ENCODE measurements around the gene LRMDA.

LRMDA gene

GRCh38 chr10:76302481-76302880 lies 871.1 kb downstream of the LRMDA start:
- no peak overlapping the region for H3K4me3 ChIP-seq (ENCODE audit: low read length)
- H3K4me1 ChIP-seq (ENCODE audit: control insufficient read depth, insufficient read depth, low read length) = no peaks in the 10 kb centered on the region
- no peaks in the 10 kb centered on the region for H3K27me3 ChIP-seq (ENCODE audit: control insufficient read depth, insufficient read depth, low read length)
- H3K27ac ChIP-seq (ENCODE audit: low read length) = no peak overlapping the region
- H3K9me3 ChIP-seq (ENCODE audit: control insufficient read depth, insufficient read depth, low read length) = no peaks in the 10 kb centered on the region
- no peak for DNase-seq (ENCODE audit: low read depth, low spot score)
- no peaks in the 10 kb centered on the region for H3K36me3 ChIP-seq (ENCODE audit: control insufficient read depth, insufficient read depth, low read length)
- no CpG with 5 or more reads among the region's 1 CpG for WGBS (ENCODE audit: insufficient coverage, insufficient read length)

- Histone ChIP-seq H3K4me1 (ENCODE audit: control insufficient read depth, insufficient read depth, low read length) (no peaks in the 10 kb centered on the region), H3K36me3 (ENCODE audit: control insufficient read depth, insufficient read depth, low read length) (no peaks in the 10 kb centered on the region), H3K27ac (ENCODE audit: low read length) (no peak overlapping the region), H3K9me3 (ENCODE audit: control insufficient read depth, insufficient read depth, low read length) (no peaks in the 10 kb centered on the region), H3K27me3 (ENCODE audit: control insufficient read depth, insufficient read depth, low read length) (no peaks in the 10 kb centered on the region), H3K4me3 (ENCODE audit: low read length) (no peak overlapping the region)
- WGBS (ENCODE audit: insufficient coverage, insufficient read length) = no CpG with 5 or more reads among the region's 8 CpGs
- DNase-seq (ENCODE audit: low read depth, low spot score) = no peak
These were observed 871.7 kb downstream of the LRMDA start for GRCh38 chr10:76302961-76303630.

GRCh38 chr10:76303682-76304316 lies 872.4 kb downstream of the LRMDA start:
- Histone ChIP-seq H3K27me3 (ENCODE audit: control insufficient read depth, insufficient read depth, low read length) (no peaks in the 10 kb centered on the region), H3K9me3 (ENCODE audit: control insufficient read depth, insufficient read depth, low read length) (no peaks in the 10 kb centered on the region), H3K27ac (ENCODE audit: low read length) (no peak overlapping the region), H3K4me1 (ENCODE audit: control insufficient read depth, insufficient read depth, low read length) (no peaks in the 10 kb centered on the region), H3K4me3 (ENCODE audit: low read length) (no peak overlapping the region), H3K36me3 (ENCODE audit: control insufficient read depth, insufficient read depth, low read length) (no peaks in the 10 kb centered on the region)
- no CpG with 5 or more reads among the region's 8 CpGs for WGBS (ENCODE audit: insufficient coverage, insufficient read length)
- peak; percentile 54 for DNase-seq (ENCODE audit: low read depth, low spot score)

- no peak overlapping the region for H3K27ac ChIP-seq (ENCODE audit: low read length)
- no peaks in the 10 kb centered on the region for H3K36me3 ChIP-seq (ENCODE audit: control insufficient read depth, insufficient read depth, low read length)
- no peaks in the 10 kb centered on the region for H3K9me3 ChIP-seq (ENCODE audit: control insufficient read depth, insufficient read depth, low read length)
- no CpG with 5 or more reads among the region's 1 CpG for WGBS (ENCODE audit: insufficient coverage, insufficient read length)
- DNase-seq (ENCODE audit: low read depth, low spot score) = no peak
- H3K4me3 ChIP-seq (ENCODE audit: low read length) = no peak overlapping the region
- no peaks in the 10 kb centered on the region for H3K4me1 ChIP-seq (ENCODE audit: control insufficient read depth, insufficient read depth, low read length)
- no peaks in the 10 kb centered on the region for H3K27me3 ChIP-seq (ENCODE audit: control insufficient read depth, insufficient read depth, low read length)
These were observed 874.6 kb downstream of the LRMDA start for GRCh38 chr10:76305930-76306615.

- H3K4me3 ChIP-seq (ENCODE audit: low read length) = no peak overlapping the region
- no peak overlapping the region for H3K27ac ChIP-seq (ENCODE audit: low read length)
- H3K36me3 ChIP-seq (ENCODE audit: control insufficient read depth, insufficient read depth, low read length) = no peaks in the 10 kb centered on the region
- no peaks in the 10 kb centered on the region for H3K9me3 ChIP-seq (ENCODE audit: control insufficient read depth, insufficient read depth, low read length)
- DNase-seq (ENCODE audit: low read depth, low spot score) = no peak
- H3K27me3 ChIP-seq (ENCODE audit: control insufficient read depth, insufficient read depth, low read length) = no peaks in the 10 kb centered on the region
- H3K4me1 ChIP-seq (ENCODE audit: control insufficient read depth, insufficient read depth, low read length) = no peaks in the 10 kb centered on the region
These were observed 875.4 kb downstream of the LRMDA start for GRCh38 chr10:76306856-76307255.

GRCh38 chr10:76309070-76309469 lies 877.6 kb downstream of the LRMDA start:
- Histone ChIP-seq H3K27ac (ENCODE audit: low read length) (no peak overlapping the region), H3K9me3 (ENCODE audit: control insufficient read depth, insufficient read depth, low read length) (no peaks in the 10 kb centered on the region), H3K4me1 (ENCODE audit: control insufficient read depth, insufficient read depth, low read length) (no peaks in the 10 kb centered on the region), H3K4me3 (ENCODE audit: low read length) (no peak overlapping the region), H3K27me3 (ENCODE audit: control insufficient read depth, insufficient read depth, low read length) (no peaks in the 10 kb centered on the region), H3K36me3 (ENCODE audit: control insufficient read depth, insufficient read depth, low read length) (no peaks in the 10 kb centered on the region)
- DNase-seq (ENCODE audit: low read depth, low spot score) = no peak
- WGBS (ENCODE audit: insufficient coverage, insufficient read length) = no CpG with 5 or more reads among the region's 7 CpGs

GRCh38 chr10:76309741-76310587 lies 878.5 kb downstream of the LRMDA start:
- Histone ChIP-seq H3K4me3 (ENCODE audit: low read length) (no peak overlapping the region), H3K27ac (ENCODE audit: low read length) (no peak overlapping the region), H3K36me3 (ENCODE audit: control insufficient read depth, insufficient read depth, low read length) (no peaks in the 10 kb centered on the region), H3K27me3 (ENCODE audit: control insufficient read depth, insufficient read depth, low read length) (no peaks in the 10 kb centered on the region), H3K4me1 (ENCODE audit: control insufficient read depth, insufficient read depth, low read length) (no peaks in the 10 kb centered on the region), H3K9me3 (ENCODE audit: control insufficient read depth, insufficient read depth, low read length) (no peaks in the 10 kb centered on the region)
- no peak for DNase-seq (ENCODE audit: low read depth, low spot score)
- WGBS (ENCODE audit: insufficient coverage, insufficient read length) = no CpG with 5 or more reads among the region's 7 CpGs

GRCh38 chr10:76310588-76311080 lies 879.2 kb downstream of the LRMDA start:
- no CpG with 5 or more reads among the region's 1 CpG for WGBS (ENCODE audit: insufficient coverage, insufficient read length)
- Histone ChIP-seq H3K27me3 (ENCODE audit: control insufficient read depth, insufficient read depth, low read length) (no peaks in the 10 kb centered on the region), H3K36me3 (ENCODE audit: control insufficient read depth, insufficient read depth, low read length) (no peaks in the 10 kb centered on the region), H3K4me3 (ENCODE audit: low read length) (no peak overlapping the region), H3K4me1 (ENCODE audit: control insufficient read depth, insufficient read depth, low read length) (peaks cover 2% of the 10 kb centered on the region; the same call in 1 of the 2 replicates), H3K9me3 (ENCODE audit: control insufficient read depth, insufficient read depth, low read length) (no peaks in the 10 kb centered on the region), H3K27ac (ENCODE audit: low read length) (no peak overlapping the region)
- no peak for DNase-seq (ENCODE audit: low read depth, low spot score)

GRCh38 chr10:76311752-76312636 lies 880.6 kb downstream of the LRMDA start:
- no peak for DNase-seq (ENCODE audit: low read depth, low spot score)
- H3K27ac ChIP-seq (ENCODE audit: low read length) = no peak overlapping the region
- no peak overlapping the region for H3K4me3 ChIP-seq (ENCODE audit: low read length)
- no peaks in the 10 kb centered on the region for H3K27me3 ChIP-seq (ENCODE audit: control insufficient read depth, insufficient read depth, low read length)
- H3K4me1 ChIP-seq (ENCODE audit: control insufficient read depth, insufficient read depth, low read length) = peaks cover 2% of the 10 kb centered on the region; the same call in 1 of the 2 replicates
- no CpG with 5 or more reads among the region's 4 CpGs for WGBS (ENCODE audit: insufficient coverage, insufficient read length)
- no peaks in the 10 kb centered on the region for H3K36me3 ChIP-seq (ENCODE audit: control insufficient read depth, insufficient read depth, low read length)
- H3K9me3 ChIP-seq (ENCODE audit: control insufficient read depth, insufficient read depth, low read length) = no peaks in the 10 kb centered on the region

Data from iPS DF 6.9 (cell line).